Stimulated activated effector memory CD8-positive, alpha-beta T cell treated with anti-CD3 and anti-CD28 coated beads, Interleukin-12 subunit alpha, Interleukin-12 subunit beta, amount 100 ng/mL, for 72 hours (primary cell): ENCODE measurements around the gene GPATCH4.
"Not testable (repeated sequence)": the region's sequence is repeated elsewhere in the genome, so short reads cannot be mapped to it uniquely, and the experiment has no call there.

ENCODE experiments used
- ATAC-seq: fragments of 150-1000 bp; cut with Tn5 transposase; 2 replicates; pipeline ENCODE4 v1.10.0; 2021
- DNase-seq, 2 donors: peaks; one replicate each; pipeline ENCODE4 v3.0.0; 2021 to 2022; ENCODE audit warnings: low spot score in 2 of 2
- H3K27ac Mint-ChIP-seq: one replicate; pipeline ENCODE4 v1.8.0; 2022; ENCODE audit warnings: mild to moderate bottlenecking, mixed read lengths
- H3K36me3 Mint-ChIP-seq: one replicate; pipeline ENCODE4 v1.8.0; 2022; ENCODE audit warnings: mild to moderate bottlenecking, mixed read lengths
- H3K4me1 Mint-ChIP-seq: one replicate; pipeline ENCODE4 v1.8.0; 2022; ENCODE audit warnings: mixed read lengths
- H3K4me3 Mint-ChIP-seq: one replicate; pipeline ENCODE4 v1.8.0; 2022; ENCODE audit warnings: mild to moderate bottlenecking, mixed read lengths
- H3K9me3 Mint-ChIP-seq: one replicate; pipeline ENCODE4 v1.8.0; 2022; ENCODE audit warnings: mixed read lengths

GPATCH4 gene

GRCh38 chr1:156593661-156593989, 7.7 kb downstream of the GPATCH4 start:
- Mint-ChIP-seq H3K36me3 (peaks cover 57% of the 10 kb centered on the region), H3K9me3 (no peaks in the 10 kb centered on the region), H3K4me3 (no peak overlapping the region), H3K4me1 (peaks cover 38% of the 10 kb centered on the region), H3K27ac (no peak overlapping the region)
- no peak for ATAC-seq
- DNase-seq, result no peak

- Mint-ChIP-seq H3K9me3 (no peaks in the 10 kb centered on the region), H3K36me3 (peaks cover 51% of the 10 kb centered on the region), H3K4me3 (peak overlapping the region; percentile 68), H3K4me1 (peaks cover 32% of the 10 kb centered on the region), H3K27ac (peak overlapping the region; percentile 81)
- no peak for DNase-seq
- no peak for ATAC-seq
Measured at GRCh38 chr1:156592910-156593660, 8.2 kb downstream of the GPATCH4 start.

- Mint-ChIP-seq H3K27ac (peak overlapping the region; percentile 81), H3K4me1 (peaks cover 32% of the 10 kb centered on the region), H3K9me3 (no peaks in the 10 kb centered on the region), H3K4me3 (peak overlapping the region; percentile 68), H3K36me3 (peaks cover 44% of the 10 kb centered on the region)
- ATAC-seq (no peak), DNase-seq (peak in 1 of 2 donors; percentile 55)
Measured at GRCh38 chr1:156592158-156592909, 8.9 kb downstream of the GPATCH4 start.

- H3K27ac Mint-ChIP-seq, result peak within 1 kb of the TSS; percentile 81
- peak within 1 kb of the TSS; percentile 68 for H3K4me3 Mint-ChIP-seq
- DNase-seq, result peak; percentile 63 to 81
- peaks cover 39% of the 10 kb centered on the region for H3K36me3 Mint-ChIP-seq
- H3K9me3 Mint-ChIP-seq, result no peaks in the 10 kb centered on the region
- peak; percentile 95 for ATAC-seq
- H3K4me1 Mint-ChIP-seq, result peaks cover 26% of the 10 kb centered on the region
Measured at GRCh38 chr1:156591432-156592157, 9.7 kb downstream of the GPATCH4 start, which contains the start of gene NAXE. Gene NAXE, plus strand, starts transcription at chr1:156591776. Its CDS starts 29 bp downstream, at chr1:156591805.

- peaks cover 26% of the 10 kb centered on the region for H3K4me1 Mint-ChIP-seq
- ATAC-seq (peak; percentile 15), DNase-seq (no peak)
- peak overlapping the region; percentile 68 for H3K4me3 Mint-ChIP-seq
- peak overlapping the region; percentile 81 for H3K27ac Mint-ChIP-seq
- peaks cover 35% of the 10 kb centered on the region for H3K36me3 Mint-ChIP-seq
- H3K9me3 Mint-ChIP-seq, result no peaks in the 10 kb centered on the region
Measured at GRCh38 chr1:156591181-156591431, 10.2 kb downstream of the GPATCH4 start.

GRCh38 chr1:156590326-156591180, 10.7 kb downstream of the GPATCH4 start:
- DNase-seq (no peak), ATAC-seq (no peak)
- Mint-ChIP-seq H3K36me3 (peaks cover 30% of the 10 kb centered on the region), H3K27ac (peak overlapping the region; percentile 81), H3K4me1 (peaks cover 23% of the 10 kb centered on the region), H3K4me3 (peak overlapping the region; percentile 68), H3K9me3 (no peaks in the 10 kb centered on the region)

GRCh38 chr1:156589546-156589945, 11.7 kb downstream of the GPATCH4 start:
- no peak for ATAC-seq
- Mint-ChIP-seq H3K27ac (no peak overlapping the region), H3K36me3 (peaks cover 20% of the 10 kb centered on the region), H3K9me3 (no peaks in the 10 kb centered on the region), H3K4me1 (peaks cover 14% of the 10 kb centered on the region), H3K4me3 (no peak overlapping the region)
- no peak for DNase-seq

GRCh38 chr1:156587927-156588326, 13.4 kb downstream of the GPATCH4 start:
- H3K27ac Mint-ChIP-seq, H3K4me3 Mint-ChIP-seq, H3K9me3 Mint-ChIP-seq, ATAC-seq, DNase-seq, H3K36me3 Mint-ChIP-seq: not testable (repeated sequence)
- peaks cover 20% of the 10 kb centered on the region for H3K4me1 Mint-ChIP-seq

GRCh38 chr1:156586892-156587477, 14.3 kb downstream of the GPATCH4 start:
- no peak overlapping the region for H3K4me3 Mint-ChIP-seq

GRCh38 chr1:156586323-156586722, 15.0 kb downstream of the GPATCH4 start:
- no peak for DNase-seq
- peaks cover 4% of the 10 kb centered on the region for H3K36me3 Mint-ChIP-seq
- no peak for ATAC-seq
- H3K9me3 Mint-ChIP-seq, result no peaks in the 10 kb centered on the region
- H3K4me1 Mint-ChIP-seq, result peaks cover 28% of the 10 kb centered on the region
- no peak overlapping the region for H3K4me3 Mint-ChIP-seq
- no peak overlapping the region for H3K27ac Mint-ChIP-seq

More at GRCh38 chr1:156586892-156587477, 14.3 kb downstream of the GPATCH4 start:
- ATAC-seq (no peak), DNase-seq (no peak)
- H3K36me3 Mint-ChIP-seq, result peaks cover 4% of the 10 kb centered on the region
- H3K4me1 Mint-ChIP-seq, result peaks cover 24% of the 10 kb centered on the region
- no peak overlapping the region for H3K27ac Mint-ChIP-seq
- no peaks in the 10 kb centered on the region for H3K9me3 Mint-ChIP-seq

GRCh38 chr1:156584813-156585212, 16.5 kb downstream of the GPATCH4 start:
- ATAC-seq (no peak), DNase-seq (no peak)
- no peaks in the 10 kb centered on the region for H3K9me3 Mint-ChIP-seq
- H3K4me1 Mint-ChIP-seq, result peaks cover 21% of the 10 kb centered on the region
- H3K36me3 Mint-ChIP-seq, result peaks cover 4% of the 10 kb centered on the region
- H3K4me3 Mint-ChIP-seq, result no peak overlapping the region
- H3K27ac Mint-ChIP-seq, result no peak overlapping the region

- DNase-seq, result peak; percentile 67 to 87
- peak; percentile 48 for ATAC-seq
- no peaks in the 10 kb centered on the region for H3K9me3 Mint-ChIP-seq
- peak overlapping the region; percentile 94 for H3K27ac Mint-ChIP-seq
- H3K4me1 Mint-ChIP-seq, result peaks cover 21% of the 10 kb centered on the region
- peaks cover 4% of the 10 kb centered on the region for H3K36me3 Mint-ChIP-seq
- no peak overlapping the region for H3K4me3 Mint-ChIP-seq
Measured at GRCh38 chr1:156583821-156584622, 17.3 kb downstream of the GPATCH4 start.

- peaks cover 21% of the 10 kb centered on the region for H3K4me1 Mint-ChIP-seq
- ATAC-seq, result peak; percentile 60
- H3K4me3 Mint-ChIP-seq, result peak overlapping the region; percentile 77
Measured at GRCh38 chr1:156582388-156583017, 18.8 kb downstream of the GPATCH4 start.

More at GRCh38 chr1:156582388-156583017, 18.8 kb downstream of the GPATCH4 start:
- Mint-ChIP-seq H3K36me3 (peaks cover 4% of the 10 kb centered on the region), H3K27ac (peak overlapping the region; percentile 94), H3K9me3 (no peaks in the 10 kb centered on the region)
- DNase-seq, result peak in 1 of 2 donors; percentile 62
